Uterus (tissue), 4 donors: Measurements from ENCODE around the gene NAB2. TPM values are rescaled to one million over a fixed set of nuclear protein-coding genes. Genes with fewer than 3 reads are reported as not detected.

Experiments
- DNase-seq, 2 donors: peaks; one replicate each; pipeline ENCODE4 v3.0.0-alpha.2; 2019 to 2020
- H3K27ac ChIP-seq, 2 donors: fragments of 200-600 bp; sonication (generic); 1 replicate in 1 of 2; 2 replicates in 1 of 2; pipeline ENCODE4 v1.5.1; 2016 to 2018
- H3K27me3 ChIP-seq, 2 donors: fragments of 200-600 bp; sonication (generic); one replicate each; pipeline ENCODE4 v1.5.1; 2018 to 2019; ENCODE audit warnings: control low read depth in 1 of 2
- H3K36me3 ChIP-seq, 2 donors: fragments of 200-600 bp; sonication (generic); one replicate each; pipeline ENCODE4 v1.5.1; 2019; ENCODE audit warnings: control low read depth in 1 of 2
- H3K4me1 ChIP-seq, 2 donors: fragments of 200-600 bp; sonication (generic); one replicate each; pipeline ENCODE4 v1.5.1; 2018 to 2019; ENCODE audit warnings: control low read depth in 1 of 2
- H3K4me3 ChIP-seq, 2 donors: fragments of 200-600 bp; sonication (generic); 1 replicate in 1 of 2; 2 replicates in 1 of 2; pipeline ENCODE4 v1.5.1; 2018 to 2019; ENCODE audit warnings: mild to moderate bottlenecking in 1 of 2
- H3K9me3 ChIP-seq, 2 donors: fragments of 200-600 bp; sonication (generic); one replicate each; pipeline ENCODE4 v1.5.1; 2019; ENCODE audit warnings: control low read depth in 1 of 2
- POLR2A ChIP-seq, 2 donors: fragments of 450-650 bp; IDR thresholded peaks; one replicate each; pipeline ENCODE4 v1.6.1; 2016; ENCODE audit warnings: antibody characterized with exemption in 2 of 2, mild to moderate bottlenecking in 1 of 2, moderate library complexity in 1 of 2
- intact Hi-C: fragments of 100-400 bp; cut with DNase I; formaldehyde crosslinking; loops from one replicate; pipeline ENCODE4 v1.15.1; 2023; ENCODE audit warnings: low total_unique reads
- total RNA-seq, 4 donors: library from RNA; depleted of rRNA in 3 of 4; stranded (reverse); fragments of >200 nt in 3 of 4; gene quantifications; one replicate each; pipeline versions ENCODE4 v1.1.0 to v1.2.4, GENCODE V29; 2014 to 2023
- TF ChIP-seq, protein P1 (sequence below), 4 experiments: fragments of 200-600 bp in 2 of 4; fragments of 450-650 bp in 2 of 4; sonication (generic) in 2 of 4; IDR thresholded peaks; one replicate each; pipeline ENCODE4 v1.5.1; 2016 to 2019; ENCODE audit warnings: antibody characterized with exemption in 4 of 4, mild to moderate bottlenecking in 2 of 4, moderate library complexity in 1 of 4
- donor health status: DM: yes; HTN: yes; CAD: no.

Gene NAB2
- total RNA-seq, 4 donors from 2014 or later = 9.1 to 85.8 (median 33.9) TPM

GRCh38 chr12:57142121-57142520, 53.2 kb downstream of the NAB2 start:
- TF ChIP-seq, protein P1, sequence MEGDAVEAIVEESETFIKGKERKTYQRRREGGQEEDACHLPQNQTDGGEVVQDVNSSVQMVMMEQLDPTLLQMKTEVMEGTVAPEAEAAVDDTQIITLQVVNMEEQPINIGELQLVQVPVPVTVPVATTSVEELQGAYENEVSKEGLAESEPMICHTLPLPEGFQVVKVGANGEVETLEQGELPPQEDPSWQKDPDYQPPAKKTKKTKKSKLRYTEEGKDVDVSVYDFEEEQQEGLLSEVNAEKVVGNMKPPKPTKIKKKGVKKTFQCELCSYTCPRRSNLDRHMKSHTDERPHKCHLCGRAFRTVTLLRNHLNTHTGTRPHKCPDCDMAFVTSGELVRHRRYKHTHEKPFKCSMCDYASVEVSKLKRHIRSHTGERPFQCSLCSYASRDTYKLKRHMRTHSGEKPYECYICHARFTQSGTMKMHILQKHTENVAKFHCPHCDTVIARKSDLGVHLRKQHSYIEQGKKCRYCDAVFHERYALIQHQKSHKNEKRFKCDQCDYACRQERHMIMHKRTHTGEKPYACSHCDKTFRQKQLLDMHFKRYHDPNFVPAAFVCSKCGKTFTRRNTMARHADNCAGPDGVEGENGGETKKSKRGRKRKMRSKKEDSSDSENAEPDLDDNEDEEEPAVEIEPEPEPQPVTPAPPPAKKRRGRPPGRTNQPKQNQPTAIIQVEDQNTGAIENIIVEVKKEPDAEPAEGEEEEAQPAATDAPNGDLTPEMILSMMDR (IDR thresholded peaks at IDR 0.05) = no peak
- no peak for TF ChIP-seq POLR2A (IDR thresholded peaks at IDR 0.05)
- Histone ChIP-seq H3K27me3 (no peaks in the 10 kb centered on the region), H3K27ac (peak overlapping the region; percentile 99 to 100), H3K36me3 (no peaks in the 10 kb centered on the region), H3K4me3 (no peak overlapping the region), H3K9me3 (no peaks in the 10 kb centered on the region), H3K4me1 (peaks cover 17 to 18% of the 10 kb centered on the region in 2 donors)
- intact Hi-C loops = no loop called here
- peak; percentile 68 to 73 for DNase-seq

DNA sequence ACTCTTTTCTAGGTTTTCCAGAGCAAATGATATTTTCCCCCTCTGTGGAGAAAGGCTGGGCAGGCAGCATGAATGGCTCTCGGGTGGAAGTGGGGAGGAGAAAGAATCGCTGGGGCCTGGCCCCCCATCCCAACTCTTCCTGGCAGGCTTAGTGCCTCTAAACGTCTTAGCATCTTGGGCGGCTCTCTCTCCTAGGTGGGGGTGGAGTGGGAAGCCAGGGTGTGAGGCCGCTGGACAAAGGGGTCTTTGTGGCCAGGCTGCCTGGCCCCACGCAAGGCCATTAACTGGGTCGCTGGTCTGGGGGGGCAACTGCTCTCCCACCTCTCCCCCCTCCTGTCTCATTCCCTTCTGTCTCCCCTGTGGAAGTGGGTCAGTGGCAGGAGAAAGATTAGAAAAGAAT, 53.8 kb downstream of the NAB2 start:
- Histone ChIP-seq H3K4me1 (peaks cover 21 to 24% of the 10 kb centered on the region in 2 donors), H3K27me3 (no peaks in the 10 kb centered on the region), H3K27ac (peak overlapping the region; percentile 99 to 100), H3K4me3 (no peak overlapping the region), H3K9me3 (no peaks in the 10 kb centered on the region), H3K36me3 (no peaks in the 10 kb centered on the region)
- TF ChIP-seq, protein P1 (IDR thresholded peaks at IDR 0.05) = no peak
- TF ChIP-seq POLR2A (IDR thresholded peaks at IDR 0.05) = no peak
- intact Hi-C loops = no loop called here
- DNase-seq = peak in 1 of 2 donors; percentile 17

DNA sequence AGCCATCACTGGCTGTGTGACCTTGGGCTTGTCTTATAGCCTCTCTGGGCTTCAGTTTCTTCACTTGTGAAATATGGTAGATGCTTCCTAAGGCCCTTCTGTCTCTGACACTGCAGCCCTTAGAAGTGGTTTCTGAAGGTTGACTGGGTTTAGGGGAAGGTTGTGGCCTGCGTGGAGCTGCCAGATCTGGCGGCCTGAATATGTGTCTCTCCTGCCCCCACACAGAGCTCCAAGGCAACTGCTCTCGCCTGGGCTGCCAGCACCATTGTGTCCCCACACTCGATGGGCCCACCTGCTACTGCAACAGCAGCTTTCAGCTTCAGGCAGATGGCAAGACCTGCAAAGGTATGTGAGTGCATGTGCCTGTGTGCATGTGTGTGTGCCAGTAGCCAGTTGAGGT, 54.5 kb downstream of the NAB2 start:
- intact Hi-C loops = no loop called here
- peaks cover 21 to 26% of the 10 kb centered on the region in 2 donors for H3K4me1 ChIP-seq

More for the DNA sequence above, 54.5 kb downstream of the NAB2 start:
- Histone ChIP-seq H3K27me3 (no peaks in the 10 kb centered on the region), H3K4me3 (no peak overlapping the region), H3K36me3 (no peaks in the 10 kb centered on the region), H3K9me3 (no peaks in the 10 kb centered on the region), H3K27ac (peak overlapping the region; percentile 99 to 100)
- TF ChIP-seq, protein P1 (IDR thresholded peaks at IDR 0.05) = no peak
- no peak for TF ChIP-seq POLR2A (IDR thresholded peaks at IDR 0.05)
- DNase-seq = peak in 1 of 2 donors; percentile 12

Other genes starting within 250 kb of the NAB2 start
- gene SDR9C7, start 154.7 kb upstream of the NAB2 start, total RNA-seq = under 1 TPM in 2 of 4 donors, not detected in 2; 0.26 to 0.49 TPM
- 1 to 10 TPM in 3 of 4 donors, under 1 TPM in 1; 0.29 to 2.1 (median 1.3) TPM for gene RDH16, start 131.5 kb upstream of the NAB2 start, total RNA-seq
- 10 to 100 TPM in 2 of 4 donors, 1 to 10 TPM in 2; 7.6 to 13.0 (median 10.9) TPM for gene ZBTB39, start 82.6 kb upstream of the NAB2 start, total RNA-seq
- gene TAC3, start 72.6 kb upstream of the NAB2 start, total RNA-seq = not detected
- 1 to 10 TPM in 1 of 4 donors, under 1 TPM in 1, not detected in 2; 0.59 to 1.3 TPM for gene MYO1A, start 39.0 kb upstream of the NAB2 start, total RNA-seq
- gene NEMP1, start 10.3 kb upstream of the NAB2 start, total RNA-seq = 10 to 100 TPM in 2 of 4 donors, 1 to 10 TPM in 2; 1.5 to 18.0 (median 9.9) TPM
- 100 to 1,000 TPM in 2 of 4 donors, 10 to 100 TPM in 2; 62.5 to 242 (median 94.3) TPM for gene STAT6, start 22.2 kb downstream of the NAB2 start, total RNA-seq
- 100 to 1,000 TPM; 164 to 507 (median 318) TPM for gene LRP1, start 39.4 kb downstream of the NAB2 start, total RNA-seq
- gene LRP1-AS, start 58.5 kb downstream of the NAB2 start, total RNA-seq = not detected
- 1 to 10 TPM in 1 of 4 donors, not detected in 3; 6.3 TPM for gene NXPH4, start 127.7 kb downstream of the NAB2 start, total RNA-seq
- gene SHMT2, start 140.6 kb downstream of the NAB2 start, total RNA-seq = 100 to 1,000 TPM in 1 of 4 donors, 10 to 100 TPM in 3; 12.4 to 128 (median 35.3) TPM
- 1 to 10 TPM in 2 of 4 donors, not detected in 2; 1.0 to 2.8 TPM for gene STAC3, start 162.1 kb downstream of the NAB2 start, total RNA-seq